GM12892 (cell line): ENCODE measurements around the gene AAK1.

ENCODE experiments used
- POLR2A ChIP-seq: IDR thresholded peaks from 2 replicates; pipeline ENCODE4 v1.6.1; 2011; ENCODE audit warnings: low read depth, low read length, control low read depth
- POLR2AphosphoS5 ChIP-seq: IDR thresholded peaks from 2 replicates; pipeline ENCODE4 v1.6.1; 2011; ENCODE audit warnings: low read depth, low read length, control low read depth
- TAF1 ChIP-seq: IDR thresholded peaks from 2 replicates; pipeline ENCODE4 v1.6.1; 2011; ENCODE audit warnings: low read depth, mild to moderate bottlenecking, control low read depth, low read length, borderline replicate concordance

GRCh38 chr2:69643602-69644505 is at the start of gene AAK1:
- TF ChIP-seq POLR2A (peak; percentile 76; the same call in 1 of the 2 replicates), POLR2AphosphoS5 (0 out of 2 replicates have a peak, but pooled peaks have one; percentile 47), TAF1 (peak; percentile 67; the same call in 1 of the 2 replicates)
